DMS53 (cell line): ENCODE measurements around the gene BDH2.

Source experiments
- DNase-seq: peaks from one replicate; lab custom pipeline; 2025; lab: John Stamatoyannopoulos, UW

The BDH2 gene

GRCh38 chr4:103099691-103100392 lies at the start of gene BDH2:
Gene BDH2 (minus strand): TSS chr4:103099834. CDS start chr4:103096254, 3,580 bp downstream.
- peak; percentile 88 for DNase-seq

DNA sequence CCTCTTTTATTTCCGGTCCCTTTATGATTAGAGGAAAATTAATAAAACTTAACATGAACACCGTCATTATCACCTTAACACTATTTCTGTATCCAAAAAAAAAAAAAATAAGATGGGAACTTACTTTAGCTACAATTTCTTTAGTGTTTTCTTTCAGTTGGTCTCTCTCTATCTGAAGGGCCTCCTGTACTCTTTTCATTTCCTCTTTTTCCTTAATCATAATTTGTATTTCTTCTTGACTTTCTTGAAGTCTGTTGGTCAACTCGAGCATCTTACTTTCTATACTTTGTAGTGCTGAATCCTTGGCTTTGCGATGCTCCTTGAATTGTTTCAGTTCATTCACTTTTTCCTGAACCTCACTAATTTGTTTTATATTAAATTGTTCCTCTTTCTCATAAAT lies 45.3 kb upstream of the BDH2 start:
- DNase-seq, result no peak

GRCh38 chr4:103137446-103137827 lies 37.8 kb upstream of the BDH2 start:
- DNase-seq, result no peak

GRCh38 chr4:103136671-103137445 lies 37.2 kb upstream of the BDH2 start:
- no peak for DNase-seq

GRCh38 chr4:103129174-103129573 lies 29.5 kb upstream of the BDH2 start:
- DNase-seq, result no peak

GRCh38 chr4:103126126-103126525 lies 26.5 kb upstream of the BDH2 start:
- no peak for DNase-seq

DNA sequence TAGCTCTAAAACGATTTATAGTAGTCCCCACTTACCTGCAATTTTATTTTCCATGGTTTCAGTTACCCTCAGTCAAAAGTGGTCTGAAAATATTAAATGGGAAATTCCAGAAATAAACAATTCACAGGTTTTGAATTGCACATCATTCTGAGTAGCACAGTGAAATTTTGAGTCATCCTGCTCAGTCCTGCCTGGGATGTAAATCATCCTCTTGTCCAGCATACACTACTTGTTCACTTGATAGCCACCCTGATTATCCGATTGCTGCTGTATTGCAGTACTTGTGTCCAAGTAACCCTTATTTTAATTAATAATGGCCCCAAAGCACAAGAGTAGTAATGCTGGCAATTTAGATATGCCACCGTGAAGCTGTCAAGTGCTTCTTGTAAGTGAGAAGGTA lies 23.5 kb upstream of the BDH2 start:
- no peak for DNase-seq

GRCh38 chr4:103118166-103118565 lies 18.5 kb upstream of the BDH2 start:
- no peak for DNase-seq

- DNase-seq, result no peak
These were observed 12.0 kb upstream of the BDH2 start for GRCh38 chr4:103111598-103111997.

GRCh38 chr4:103108542-103108941 lies 8.9 kb upstream of the BDH2 start:
- DNase-seq, result no peak

GRCh38 chr4:103105558-103106356 lies 6.1 kb upstream of the BDH2 start:
- DNase-seq, result no peak

DNA sequence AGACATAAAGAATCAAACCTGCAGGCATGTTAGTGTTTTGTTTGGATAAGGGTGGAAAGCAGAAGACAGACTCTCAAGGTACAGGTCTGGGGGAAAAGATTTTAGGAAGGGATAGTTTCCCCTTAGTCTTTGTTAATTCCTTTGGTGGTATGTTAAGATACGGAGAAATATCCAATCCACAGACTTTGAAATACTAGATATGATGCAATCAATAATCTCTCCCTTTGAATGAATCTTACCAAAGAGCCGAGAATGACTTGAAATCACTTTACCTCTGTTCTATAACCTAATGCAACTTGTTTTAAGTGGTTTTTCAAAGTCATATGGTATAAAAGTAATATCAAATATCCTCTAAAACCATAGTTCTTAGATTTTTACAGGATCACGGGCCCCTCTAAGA lies 5.3 kb upstream of the BDH2 start:
- no peak for DNase-seq

DNA sequence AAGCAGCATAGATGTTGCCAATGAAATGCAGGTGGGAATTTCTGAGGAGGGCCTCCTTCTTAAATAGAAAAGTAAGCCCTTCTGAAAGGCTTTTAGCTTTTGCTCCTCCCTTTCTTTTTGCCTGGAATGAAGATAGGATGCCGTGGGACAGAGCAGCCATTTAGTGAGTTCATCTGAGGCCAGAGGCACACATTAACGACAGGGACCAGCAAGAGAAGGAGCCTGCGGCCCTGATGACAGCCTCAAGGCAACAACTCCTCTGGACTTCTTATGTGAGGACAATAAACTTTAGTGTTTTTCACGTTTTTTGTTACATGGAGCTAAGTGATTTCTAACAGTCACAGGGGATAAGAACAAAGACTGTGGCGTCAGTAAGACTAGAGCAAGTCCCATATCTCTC lies 1.1 kb upstream of the BDH2 start:
- DNase-seq, result no peak

DNA sequence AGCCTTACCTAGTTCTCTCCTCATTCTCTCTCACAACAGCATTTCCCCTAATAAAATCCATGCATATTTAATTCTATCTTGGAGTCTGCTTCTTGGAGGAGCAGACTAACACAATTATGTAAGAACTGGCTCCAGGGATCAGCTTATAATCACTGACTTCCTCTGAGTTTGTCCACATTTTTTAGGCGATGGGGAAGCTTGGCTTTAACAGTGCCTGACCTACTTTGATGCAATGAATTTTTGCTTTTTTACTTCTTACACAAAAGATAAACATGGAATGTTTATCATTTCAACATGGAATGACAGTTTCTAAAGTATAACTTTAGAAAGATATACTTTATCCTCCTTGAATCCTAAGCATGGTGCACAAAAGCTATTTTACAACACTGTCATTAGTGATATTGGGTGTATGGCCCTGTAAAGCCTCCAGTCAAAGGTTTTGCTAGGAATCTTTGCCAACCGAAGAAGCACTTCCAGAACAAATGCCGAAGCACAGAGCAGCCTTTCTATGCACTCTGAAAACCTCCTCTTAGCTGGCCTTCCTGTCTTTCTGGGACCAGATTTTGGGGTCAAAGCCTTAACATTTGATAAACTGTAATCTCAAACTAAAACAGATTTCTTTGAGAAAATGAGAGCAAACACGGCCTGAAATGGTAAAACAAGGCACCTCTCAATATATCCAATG lies 736 bp downstream of the BDH2 start:
- DNase-seq, result no peak

- DNase-seq, result no peak
These were observed 1.3 kb downstream of the BDH2 start for GRCh38 chr4:103098341-103098740.

- no peak for DNase-seq
These were observed 2.5 kb downstream of the BDH2 start for GRCh38 chr4:103097112-103097511.

GRCh38 chr4:103095080-103095479 lies 4.6 kb downstream of the BDH2 start:
- DNase-seq, result no peak

GRCh38 chr4:103092245-103092644 lies 7.4 kb downstream of the BDH2 start:
- DNase-seq, result no peak

DNA sequence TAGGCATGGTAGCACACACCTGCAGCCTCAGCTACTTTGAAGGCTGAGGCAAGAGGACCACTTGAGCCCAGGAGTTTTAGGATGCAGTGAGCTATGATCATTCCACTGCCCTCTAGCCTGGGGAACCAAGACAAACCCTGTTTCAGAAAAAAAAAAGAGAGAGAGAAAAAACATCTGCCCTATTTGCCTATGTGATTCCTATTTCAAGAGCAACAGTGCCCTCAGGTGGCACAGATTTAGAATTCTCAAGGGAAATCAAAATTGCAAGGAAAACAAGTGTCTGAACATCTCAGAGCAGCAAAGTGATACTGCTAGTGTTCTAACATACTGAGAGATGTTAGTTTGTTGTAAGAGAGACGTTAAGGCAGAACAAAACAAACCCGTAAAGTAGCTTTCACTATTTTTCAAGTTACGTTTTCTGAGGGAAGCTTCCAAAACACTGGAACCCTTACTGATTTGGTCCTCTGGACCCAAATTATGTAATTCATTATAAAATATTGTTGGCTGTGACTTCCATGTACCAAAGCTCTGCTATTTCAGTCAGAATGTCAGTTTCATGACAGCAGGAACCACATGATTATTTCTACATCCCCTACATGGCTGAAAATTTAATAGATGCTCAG lies 7.9 kb downstream of the BDH2 start:
- peak; percentile 83 for DNase-seq

- DNase-seq, result no peak
These were observed 10.2 kb downstream of the BDH2 start for GRCh38 chr4:103089481-103089880.

- DNase-seq, result no peak
These were observed 13.1 kb downstream of the BDH2 start for GRCh38 chr4:103086551-103086950.
